Kasumi-1 (cell line): ENCODE results near the gene DUXA.
A peak's percentile ranks its signal among the peaks of the same experiment; 100 is the strongest.
"Not testable (repeated sequence)": the region's sequence is repeated elsewhere in the genome, so short reads cannot be mapped to it uniquely, and the experiment has no call there.

Experiments
- DNase-seq, 2 experiments: peaks; one replicate each; lab custom pipeline; 2025; lab: John Stamatoyannopoulos, UW

The DUXA gene

DNA sequence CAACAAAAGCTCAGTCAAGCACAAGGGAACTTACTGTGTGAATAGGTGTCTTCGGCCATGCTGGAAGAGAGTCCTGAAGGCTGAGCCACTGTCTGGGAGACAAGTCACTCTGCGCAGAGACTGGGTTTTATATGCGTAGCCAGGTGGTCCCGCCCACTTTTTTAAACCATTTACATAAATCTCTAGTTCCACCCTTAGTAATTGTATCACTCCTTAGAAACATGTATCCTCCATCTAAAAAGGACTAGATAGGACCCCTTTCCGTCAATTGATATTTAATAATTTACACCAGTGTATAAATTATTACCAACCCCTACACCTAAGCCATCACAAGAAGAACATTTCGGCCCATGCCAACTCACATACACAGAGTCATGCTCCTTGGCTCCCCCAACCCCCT lies at the start of gene DUXA:
Gene DUXA (minus strand): TSS at position 101 of the 400 bp plus-strand sequence. CDS start 42 bp downstream, at position 59.
- no peak for DNase-seq

DNA sequence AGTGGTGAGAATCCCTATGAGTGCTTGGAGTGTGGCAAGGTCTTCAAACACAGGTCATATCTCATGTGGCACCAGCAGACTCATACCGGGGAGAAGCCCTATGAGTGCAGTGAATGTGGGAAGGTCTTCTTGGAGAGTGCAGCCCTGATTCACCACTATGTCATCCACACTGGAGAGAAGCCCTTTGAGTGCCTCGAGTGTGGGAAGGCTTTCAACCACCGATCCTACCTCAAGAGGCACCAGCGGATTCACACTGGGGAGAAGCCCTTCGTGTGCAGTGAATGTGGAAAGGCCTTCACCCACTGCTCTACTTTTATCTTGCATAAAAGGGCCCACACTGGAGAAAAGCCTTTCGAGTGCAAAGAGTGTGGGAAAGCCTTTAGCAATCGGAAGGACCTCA lies 44.8 kb upstream of the DUXA start:
- no peak for DNase-seq

DNA sequence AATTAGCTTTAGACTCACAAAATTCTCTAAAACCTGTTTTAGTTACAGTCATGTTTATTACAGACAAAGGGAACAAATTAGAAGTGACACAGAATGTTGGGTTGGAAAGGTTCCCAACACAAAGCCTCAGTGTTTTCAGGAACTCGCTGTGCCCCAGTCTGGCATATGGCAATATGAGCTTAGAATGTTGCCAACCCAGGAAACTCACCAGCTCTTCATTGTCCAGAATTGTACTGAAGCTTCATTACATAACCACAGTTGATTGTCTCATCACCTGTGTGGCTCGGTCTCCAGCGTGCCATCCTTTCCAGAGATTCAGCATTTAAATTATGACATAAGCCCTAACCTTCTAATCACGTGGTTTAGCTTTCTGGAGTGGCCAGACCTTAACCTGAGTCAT lies 43.1 kb upstream of the DUXA start:
- DNase-seq, result no peak

DNA sequence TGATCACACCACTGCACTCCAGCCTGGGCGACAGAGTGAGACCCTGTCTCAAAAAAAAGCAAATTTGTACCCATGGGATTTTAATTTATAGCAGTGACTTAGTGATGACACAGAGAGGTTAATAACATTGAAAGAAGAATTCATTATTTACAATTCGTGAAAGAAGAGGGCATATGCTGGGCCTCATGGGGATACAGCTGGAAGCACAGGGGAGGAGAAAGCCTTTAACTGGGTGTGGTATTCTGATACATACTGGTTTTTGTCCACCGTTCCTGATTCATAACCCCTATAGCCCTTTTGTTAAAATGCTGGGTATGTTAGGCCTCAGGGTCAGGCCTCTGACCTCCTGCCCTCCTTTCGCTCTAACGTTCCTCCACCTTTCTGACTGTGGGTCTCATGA lies 34.9 kb upstream of the DUXA start:
- DNase-seq, result no peak

DNA sequence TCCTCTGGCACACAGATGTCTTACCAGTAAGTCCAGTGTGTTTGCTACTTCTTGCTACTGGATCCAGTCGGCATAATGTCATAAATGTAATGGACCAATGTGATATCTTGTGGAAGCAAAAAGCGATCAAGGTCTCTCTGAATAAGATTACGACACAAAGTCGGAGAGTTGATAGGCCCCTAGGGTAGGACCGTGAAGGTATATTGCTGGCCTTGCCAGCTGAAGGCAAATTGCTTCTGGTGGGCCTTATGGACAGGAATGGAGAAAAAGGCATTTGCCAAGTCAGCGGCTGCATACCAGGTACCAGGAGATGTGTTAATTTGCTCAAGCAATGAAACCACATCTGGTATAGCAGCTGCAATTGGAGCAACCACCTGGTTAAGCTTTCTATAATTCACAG lies 30.6 kb upstream of the DUXA start:
- DNase-seq, result not testable (repeated sequence)

DNA sequence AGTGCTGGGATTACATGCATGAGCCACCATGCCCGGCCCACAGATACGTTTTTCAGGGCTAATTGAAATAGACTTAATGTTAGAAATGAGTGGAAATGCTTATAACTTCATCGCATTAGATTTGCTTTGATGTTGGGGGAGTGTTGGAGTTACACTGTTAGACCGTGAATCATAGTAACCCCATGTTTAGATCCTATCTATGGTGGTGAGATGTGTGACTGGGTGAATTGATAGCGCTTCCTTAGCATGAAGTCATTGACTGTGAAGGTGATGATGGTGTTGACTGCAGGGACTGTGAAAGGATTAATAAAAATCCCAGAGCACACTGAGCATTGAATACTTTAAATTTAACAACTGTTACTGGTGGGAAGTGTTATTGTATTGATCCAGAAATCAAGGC lies 25.7 kb upstream of the DUXA start:
- DNase-seq, result no peak

DNA sequence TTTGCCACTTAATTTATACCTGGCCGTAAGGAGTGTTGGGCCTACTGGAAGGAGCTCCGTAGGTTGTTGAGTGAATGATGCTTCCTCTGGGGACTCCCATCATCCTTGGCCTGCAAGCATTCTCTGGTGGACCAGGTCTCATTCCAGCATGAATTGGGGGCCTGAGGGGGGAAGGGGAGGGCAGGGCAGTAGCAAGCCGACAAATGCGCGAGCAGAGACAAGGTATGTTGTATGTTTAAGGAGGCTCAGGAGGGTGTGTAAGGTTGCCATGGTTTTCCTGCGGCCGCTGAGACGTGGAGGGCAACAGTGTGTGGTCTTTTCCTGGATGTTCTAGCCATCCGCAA lies 24.8 kb upstream of the DUXA start:
- no peak for DNase-seq

DNA sequence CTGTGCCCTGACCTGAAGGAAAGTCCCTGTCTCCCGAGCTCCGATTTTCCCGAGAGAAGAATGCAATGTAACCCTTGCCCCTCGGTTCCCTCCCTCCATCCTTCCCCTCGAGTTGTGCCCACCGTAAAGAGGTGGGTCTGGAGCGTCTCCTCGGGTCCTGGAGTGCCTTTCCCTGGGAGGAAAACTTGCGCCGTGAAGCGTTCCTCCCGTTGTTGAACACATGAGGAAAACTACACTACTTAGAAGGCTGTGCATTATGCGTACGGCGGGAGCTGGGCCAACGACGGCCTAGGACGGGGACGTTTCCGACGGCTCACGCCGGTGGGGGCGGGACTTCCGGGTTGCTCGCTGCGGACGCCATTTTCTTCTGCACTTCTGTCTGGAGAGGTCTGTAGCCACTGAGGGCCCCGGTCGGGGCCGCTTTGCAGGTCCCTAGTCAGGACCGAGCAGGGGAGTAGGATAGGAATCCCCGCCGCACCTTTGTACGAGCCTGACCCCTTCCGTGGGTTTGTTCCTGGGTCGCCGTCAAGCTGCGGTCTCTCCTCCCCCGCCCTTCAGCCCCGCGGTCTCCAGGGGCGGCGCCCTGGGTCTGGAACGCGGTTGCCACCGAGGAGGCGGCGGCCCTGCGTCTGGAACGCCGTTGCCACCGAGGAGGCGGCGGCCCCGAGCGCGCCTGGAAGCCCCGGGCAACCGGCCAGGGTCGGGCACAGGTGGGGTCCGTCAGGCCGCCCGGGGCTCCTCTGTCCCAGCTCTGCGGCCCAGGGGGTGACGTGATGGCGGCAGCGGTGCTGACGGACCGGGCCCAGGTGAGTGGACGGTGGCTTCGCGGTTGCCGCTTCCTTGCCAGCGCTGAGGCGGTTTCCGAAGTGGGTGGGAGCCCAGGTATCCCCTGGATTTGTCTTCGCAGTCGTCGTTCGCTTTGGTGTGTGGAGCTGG lies 24.1 kb upstream of the DUXA start, which contains the start of gene ZNF264:
Gene ZNF264 (plus strand): TSS at position 360 of the 936 bp plus-strand sequence. CDS start 414 bp downstream, at position 774.
- peak; percentile 68 to 74 for DNase-seq

DNA sequence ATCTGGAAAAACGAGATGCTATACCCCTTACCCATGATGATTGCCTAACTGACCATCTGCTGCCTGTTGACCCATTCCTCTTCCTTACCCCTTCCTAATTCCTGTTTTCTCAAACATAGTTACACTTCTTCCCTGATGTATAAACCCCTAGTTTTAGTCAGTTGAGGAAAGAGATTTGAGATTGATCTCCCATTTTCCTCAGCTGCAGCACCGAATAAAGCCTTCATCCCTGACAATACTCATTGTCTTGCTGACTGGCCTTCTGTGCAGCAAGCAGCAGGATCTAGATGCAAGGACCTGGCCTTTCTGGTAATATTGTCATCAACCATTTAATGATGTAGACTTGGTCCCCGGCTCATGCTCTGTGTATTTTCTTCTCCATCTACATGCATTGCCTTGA lies 23.0 kb upstream of the DUXA start:
- no peak for DNase-seq

DNA sequence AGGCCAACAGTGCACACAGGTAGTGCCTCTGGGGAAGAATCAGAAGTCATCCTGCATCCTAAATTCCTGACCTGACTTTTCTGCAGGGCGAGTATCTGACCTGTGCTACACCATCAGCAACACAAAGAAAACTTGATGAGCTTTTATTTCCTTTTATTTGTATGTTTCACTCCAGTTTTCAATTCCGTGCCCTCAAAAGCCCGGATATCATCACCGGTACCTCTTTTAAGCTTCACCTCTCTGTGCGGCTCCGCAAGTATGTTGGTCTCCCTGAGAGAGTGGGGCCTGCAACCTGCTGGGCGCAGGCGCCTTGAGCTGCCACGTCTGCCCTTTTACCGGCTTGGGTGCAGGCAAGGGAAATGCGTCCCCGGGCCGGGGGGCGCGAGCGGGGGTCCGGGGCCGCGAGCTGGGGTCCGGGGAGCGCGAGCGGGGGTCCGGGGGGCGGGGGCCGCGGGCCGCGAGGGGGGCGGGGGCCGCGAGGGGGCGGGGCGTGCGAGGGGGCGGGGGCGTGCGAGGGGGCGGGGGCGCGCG lies 4.3 kb upstream of the DUXA start:
- DNase-seq, result no peak

DNA sequence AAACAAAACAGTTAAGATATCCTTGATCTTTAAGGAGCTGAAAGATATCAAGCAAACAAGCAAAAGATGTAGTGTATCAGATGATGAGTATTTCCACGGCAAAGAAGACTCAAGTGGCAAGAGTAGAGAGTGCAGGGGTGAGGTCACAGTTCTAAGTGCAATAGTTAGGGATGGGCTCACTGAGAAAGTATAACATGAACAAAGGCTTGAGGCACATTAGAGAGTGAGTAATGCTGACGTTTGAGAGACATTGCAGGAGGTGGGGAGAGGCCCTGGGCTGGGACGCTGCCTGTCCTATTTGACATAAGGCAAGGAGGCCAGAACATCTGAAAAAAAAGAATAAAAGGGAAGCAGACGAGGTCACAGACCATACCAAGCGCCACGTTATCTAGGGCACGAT lies 1.4 kb downstream of the DUXA start:
- DNase-seq, result no peak

DNA sequence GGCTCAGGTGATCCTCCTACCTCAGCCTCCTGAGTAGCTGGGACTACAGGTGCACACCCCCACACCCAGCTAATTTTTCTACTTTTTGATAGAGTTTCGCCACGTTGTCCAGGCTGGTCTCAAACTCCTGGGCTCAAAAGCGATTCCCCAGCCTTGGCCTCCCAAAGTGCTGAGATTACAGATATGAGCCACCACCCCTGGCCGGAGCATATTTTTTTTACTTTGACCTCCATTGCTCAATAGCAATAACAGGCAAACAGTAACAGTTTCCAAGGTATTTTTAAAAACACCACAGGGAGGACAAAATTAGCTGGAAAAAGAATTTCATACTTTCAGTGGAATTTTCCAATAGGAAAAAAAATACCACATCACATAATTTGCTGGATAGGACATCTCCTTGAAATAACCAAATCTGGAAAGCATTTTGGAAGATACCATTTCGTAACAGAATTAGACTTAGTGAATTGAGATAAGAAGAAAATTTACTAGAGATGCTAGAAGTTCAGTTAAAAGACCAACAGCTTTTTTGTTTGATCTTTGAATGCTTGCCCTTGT lies 5.2 kb downstream of the DUXA start:
- no peak for DNase-seq

DNA sequence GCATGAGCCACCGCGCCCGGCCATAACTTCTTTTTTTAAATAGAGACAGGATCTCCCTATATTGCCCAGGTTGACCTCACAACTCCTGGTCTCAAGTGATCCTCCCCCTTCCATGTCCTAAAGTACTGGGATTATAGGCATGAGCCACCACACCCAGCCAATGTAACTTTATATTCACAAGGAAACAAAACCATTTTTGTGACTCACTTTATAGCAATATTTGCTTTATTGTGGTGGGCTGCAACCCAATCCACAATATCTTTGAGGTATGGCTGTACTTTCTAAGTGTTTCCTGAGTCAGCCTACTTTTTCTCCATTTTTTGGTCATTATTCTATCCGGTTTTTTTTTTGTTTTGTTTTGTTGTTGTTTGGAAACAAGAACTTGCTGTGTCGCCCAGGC lies 14.4 kb downstream of the DUXA start:
- no peak for DNase-seq

DNA sequence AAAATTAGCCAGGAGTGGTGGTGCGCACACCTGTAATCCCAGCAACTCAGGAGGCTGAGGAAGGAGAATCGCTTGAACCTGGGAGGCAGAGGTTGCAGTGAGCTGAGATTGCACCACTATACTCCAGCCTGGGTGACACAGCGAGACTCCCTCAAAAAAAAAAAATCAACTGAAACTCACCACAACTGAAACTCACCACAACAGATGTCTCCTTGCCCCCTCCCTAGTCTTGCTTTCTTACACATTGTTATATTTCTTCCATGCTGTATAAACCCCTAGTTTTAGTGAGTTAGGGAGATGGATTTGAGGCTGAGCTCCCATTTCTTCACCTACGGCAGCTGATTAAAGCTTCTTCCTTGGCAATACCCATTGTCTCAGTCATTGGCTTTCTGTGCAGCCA lies 25.6 kb downstream of the DUXA start:
- DNase-seq, result no peak

DNA sequence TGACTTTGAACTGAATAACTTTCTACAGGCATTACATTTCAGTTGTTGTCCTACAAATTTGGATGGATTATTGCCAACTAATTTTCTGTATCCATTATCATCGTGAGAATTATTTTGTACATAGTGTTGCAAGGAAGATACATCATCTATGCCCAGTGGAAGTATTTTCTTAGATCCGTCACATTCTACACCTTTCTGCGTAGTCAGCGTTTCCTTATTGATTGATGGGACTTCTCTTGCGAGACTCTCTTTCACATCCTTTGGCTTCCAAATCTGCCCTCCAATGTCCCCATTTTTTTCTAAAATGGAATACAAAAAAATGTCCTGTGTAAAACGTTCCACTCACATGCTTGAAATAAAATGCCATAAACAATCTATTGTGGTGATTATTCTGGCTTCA lies 31.5 kb downstream of the DUXA start:
- no peak for DNase-seq

DNA sequence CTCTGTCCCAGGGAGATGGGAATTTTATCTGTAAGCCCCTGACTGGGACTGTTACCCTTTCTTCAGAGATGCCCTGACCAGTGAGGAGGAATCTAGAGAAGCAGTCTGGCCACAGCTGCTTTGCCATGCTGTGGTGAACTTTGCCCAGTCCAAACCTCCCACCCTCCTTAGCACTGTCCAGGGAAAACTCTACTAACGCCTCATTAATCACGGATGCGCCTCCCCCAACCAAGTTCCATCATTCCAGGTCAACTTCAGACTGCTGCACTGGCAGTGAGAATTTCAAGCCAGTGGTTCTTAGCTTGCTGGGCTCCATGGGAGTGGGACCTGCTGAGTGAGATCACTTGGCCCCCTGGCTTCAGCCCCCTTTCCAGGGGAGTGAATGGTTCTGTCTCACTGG lies 39.9 kb downstream of the DUXA start:
- DNase-seq, result not testable (repeated sequence)

DNA sequence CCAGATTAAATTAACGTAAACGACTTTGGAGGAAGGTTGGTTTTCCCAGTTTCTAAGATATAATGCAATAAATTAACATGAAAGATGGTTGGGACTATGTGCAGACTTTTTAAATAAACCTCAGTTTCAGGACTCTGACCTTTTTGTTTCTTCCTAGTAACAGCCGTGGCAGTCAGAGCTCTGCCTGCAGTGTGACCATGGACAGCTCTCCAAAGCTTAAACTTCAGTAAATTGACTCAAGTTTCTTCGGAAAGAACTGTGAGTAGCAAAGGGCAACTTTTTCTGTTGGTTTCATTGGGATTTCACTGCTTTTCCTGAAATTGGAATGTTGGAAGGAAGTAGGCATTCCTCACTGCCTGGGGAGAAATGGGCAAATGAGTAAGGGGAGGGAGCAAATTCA lies 43.4 kb downstream of the DUXA start:
- no peak for DNase-seq

DNA sequence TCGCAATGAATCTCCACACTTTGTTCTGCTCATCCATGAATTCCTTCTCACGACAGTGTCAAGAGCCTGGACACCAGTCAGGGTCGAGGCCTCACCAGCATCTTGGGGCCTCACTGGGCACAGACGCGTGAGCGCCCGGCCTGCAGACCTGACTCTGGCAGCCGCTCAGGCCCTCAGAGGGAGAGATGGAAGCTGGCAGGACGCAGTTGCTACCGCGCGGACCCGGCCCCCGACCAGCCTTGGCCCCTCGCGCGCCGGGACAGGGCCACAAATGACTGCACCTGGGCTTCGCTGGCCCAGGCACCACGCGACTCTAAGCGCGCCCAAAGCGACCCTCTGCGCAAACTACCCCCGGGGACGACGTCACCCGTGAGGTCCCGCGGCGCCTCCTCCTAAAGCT lies 48.4 kb downstream of the DUXA start:
- DNase-seq, result no peak

DNA sequence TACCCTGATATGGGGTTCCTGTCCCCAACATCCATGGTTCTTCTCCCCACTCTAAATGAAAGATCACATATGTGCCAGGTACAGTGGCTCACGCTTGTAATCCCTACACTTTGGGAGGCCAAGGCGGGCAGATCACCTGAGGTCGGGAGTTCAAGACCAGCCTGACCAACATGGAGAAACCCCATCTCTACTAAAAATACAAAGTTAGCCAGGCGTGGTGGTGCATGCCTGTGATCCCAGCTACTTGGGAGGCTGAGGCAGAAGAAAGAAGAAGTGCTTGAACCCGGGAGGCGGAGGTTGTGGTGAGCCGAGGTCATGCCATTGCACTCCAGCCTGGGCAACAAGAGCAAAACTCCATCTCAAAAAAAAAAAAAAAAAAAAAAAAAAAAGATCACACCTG lies 53.8 kb downstream of the DUXA start:
- DNase-seq, result not testable (repeated sequence)

DNA sequence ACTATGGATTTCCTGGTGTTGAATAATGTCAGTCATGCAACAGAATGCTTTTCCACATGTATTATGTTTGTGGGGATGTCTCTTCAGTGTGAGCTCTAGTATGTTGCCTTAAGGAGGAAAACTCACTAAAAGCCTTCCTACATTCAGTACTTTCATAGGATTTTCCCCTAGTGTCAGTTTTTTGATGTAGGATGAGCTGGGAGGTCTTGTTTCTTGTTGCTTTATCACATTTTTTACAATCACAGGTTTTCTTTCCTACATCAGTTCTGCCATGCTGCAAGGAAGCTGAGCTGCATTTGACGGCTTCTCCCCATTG lies 56.0 kb downstream of the DUXA start:
- DNase-seq, result no peak

DNA sequence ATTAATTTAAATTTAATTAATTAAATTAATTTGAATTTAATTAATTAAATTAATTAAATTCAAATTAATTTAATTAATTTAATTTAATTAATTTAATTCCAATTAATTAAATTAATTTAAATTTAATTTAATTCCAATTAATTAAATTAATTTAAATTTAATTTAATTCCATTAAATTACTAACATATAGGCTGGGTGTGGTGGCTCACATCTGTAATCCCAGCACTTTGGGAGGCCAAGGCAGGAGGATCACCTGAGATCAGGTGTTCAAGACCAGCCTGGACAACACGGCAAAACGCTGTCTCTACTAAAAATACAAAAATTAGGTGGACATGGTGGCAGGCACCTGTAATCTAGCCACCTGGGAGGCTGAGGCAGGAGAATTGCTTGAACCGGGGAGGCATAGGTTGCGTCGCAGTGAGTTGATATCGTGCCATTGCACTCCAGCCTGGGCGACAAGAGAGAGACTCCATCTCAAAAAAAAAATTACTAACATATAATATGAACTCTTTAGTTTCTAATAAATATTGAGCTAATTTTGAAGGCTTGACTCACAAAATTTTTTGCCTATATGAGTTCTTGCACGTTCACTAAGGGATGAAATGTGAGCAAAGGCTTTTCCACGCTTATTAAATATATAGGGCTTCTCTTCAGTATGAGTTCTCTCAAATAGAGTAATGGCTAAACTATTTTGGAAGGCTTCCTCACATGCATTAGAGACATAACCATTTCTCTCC lies 56.5 kb downstream of the DUXA start:
- DNase-seq, result peak in 1 of 2 experiments; percentile 25

DNA sequence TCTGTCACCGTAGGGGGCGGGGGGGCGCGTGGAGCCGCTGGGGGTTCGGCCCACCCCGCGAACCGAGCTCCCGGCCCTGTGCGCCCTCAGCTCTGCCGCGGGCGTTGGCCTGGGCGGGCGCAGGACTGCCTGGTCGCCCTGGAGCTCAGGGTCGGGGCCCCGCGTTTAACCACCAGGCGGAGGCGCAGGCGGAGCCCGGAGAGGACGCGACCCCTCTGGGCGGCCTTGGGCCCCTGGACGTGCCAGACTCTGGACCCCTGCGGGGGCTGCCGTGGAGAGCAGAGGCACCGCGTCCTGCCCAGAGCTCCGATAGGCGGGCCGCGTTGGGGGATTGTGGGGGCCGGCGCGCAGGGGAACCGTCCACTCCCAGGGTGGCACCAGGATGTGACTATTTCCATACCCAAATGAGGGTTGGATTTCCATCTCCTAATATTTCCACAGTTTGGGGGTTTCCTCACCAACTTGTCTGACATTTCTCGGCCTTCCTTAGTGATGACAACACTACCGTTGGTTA lies 60.5 kb downstream of the DUXA start:
- DNase-seq, result no peak
